CD4-positive, alpha-beta memory T cell (primary cell): ENCODE data around the gene RNF41. TPM values are rescaled to one million over a fixed set of nuclear protein-coding genes. Genes with fewer than 3 reads are reported as not detected.

Experiments
- CTCF ChIA-PET: fragments of 350-600 bp; sonication (Branson Sonifier 250); formaldehyde crosslinking; loops from one replicate; lab custom pipeline; 2021; ENCODE audit warnings: inconsistent platforms; ENCODE audit not compliant: partially characterized antibody; lab: Charles Lee
- POLR2A ChIA-PET: fragments of 350-600 bp; sonication (Branson Sonifier 250); formaldehyde crosslinking; loops from one replicate; lab custom pipeline; 2021; ENCODE audit not compliant: partially characterized antibody; lab: Charles Lee
- DNase-seq, 5 donors: peaks; one replicate each; pipeline versions ENCODE4 v3.0.0 to v3.0.0-alpha.2; 2020 to 2022; ENCODE audit warnings: mixed read lengths in 1 of 5
- H3K27ac ChIP-seq: one replicate; pipeline ENCODE4 v1.7.0; 2013; ENCODE audit warnings: low read depth, low read length
- H3K27me3 ChIP-seq: 2 replicates; pipeline ENCODE4 v1.7.0; 2013; ENCODE audit warnings: mild to moderate bottlenecking, low read length, moderate library complexity; ENCODE audit not compliant: insufficient read depth
- H3K36me3 ChIP-seq: 2 replicates; pipeline ENCODE4 v1.7.0; 2013; ENCODE audit warnings: mild to moderate bottlenecking, low read length, moderate library complexity; ENCODE audit not compliant: insufficient read depth
- H3K4me1 ChIP-seq: 2 replicates; pipeline ENCODE4 v1.7.0; 2013; ENCODE audit warnings: mild to moderate bottlenecking, low read length, moderate library complexity; ENCODE audit not compliant: insufficient read depth
- H3K4me3 ChIP-seq, 2 donors: one replicate each; pipeline ENCODE4 v1.7.0; 2013; ENCODE audit warnings: low read length in 2 of 2, mild to moderate bottlenecking in 1 of 2
- H3K9me3 ChIP-seq, 2 donors: one replicate each; pipeline ENCODE4 v1.7.0; 2013; ENCODE audit warnings: low read length in 2 of 2, control low read depth in 1 of 2; ENCODE audit not compliant: control insufficient read depth in 1 of 2
- H3K27ac Mint-ChIP-seq, 7 donors: one replicate each; pipeline ENCODE4 v1.8.0; 2020 to 2021; ENCODE audit warnings: mixed read lengths in 7 of 7, mild to moderate bottlenecking in 6 of 7, inconsistent platforms in 3 of 7, moderate library complexity in 3 of 7
- H3K27me3 Mint-ChIP-seq, 2 donors: one replicate each; pipeline ENCODE4 v1.8.0; 2020 to 2021; ENCODE audit warnings: mixed read lengths in 2 of 2
- H3K36me3 Mint-ChIP-seq, 2 donors: one replicate each; pipeline ENCODE4 v1.8.0; 2020 to 2021; ENCODE audit warnings: mixed read lengths in 2 of 2, inconsistent platforms in 1 of 2, mild to moderate bottlenecking in 1 of 2
- H3K4me1 Mint-ChIP-seq, 4 donors: one replicate each; pipeline ENCODE4 v1.8.0; 2020 to 2021; ENCODE audit warnings: mixed read lengths in 4 of 4, mild to moderate bottlenecking in 1 of 4
- H3K4me3 Mint-ChIP-seq, 8 donors: one replicate each; pipeline ENCODE4 v1.8.0; 2020 to 2021; ENCODE audit warnings: mixed read lengths in 8 of 8, mild to moderate bottlenecking in 7 of 8, moderate library complexity in 6 of 8, inconsistent platforms in 3 of 8
- H3K9me3 Mint-ChIP-seq, 8 donors: one replicate each; pipeline ENCODE4 v1.8.0; 2020 to 2021; ENCODE audit warnings: mixed read lengths in 8 of 8, mild to moderate bottlenecking in 5 of 8, inconsistent platforms in 3 of 8, moderate library complexity in 1 of 8
- intact Hi-C: fragments of 100-400 bp; cut with micrococcal nuclease; formaldehyde crosslinking; loops from one replicate; pipeline ENCODE4 v1.15.1; 2023
- polyA plus RNA-seq, 2 donors: library from polyadenylated mRNA; unstranded; fragments of 300-500 nt; fragmentation: Illumina TruSeq; gene quantifications; one replicate each; pipeline ENCODE4 v1.2.3, GENCODE V29; 2021
- total RNA-seq, 2 experiments: library from RNA; stranded (reverse); gene quantifications; one replicate each; pipeline ENCODE4 v1.2.3, GENCODE V29; 2021

The RNF41 gene
- total and polyA plus RNA-seq, 4 experiments from 2014 or later: 33.2 to 46.7 (median 41.5) TPM

GRCh38 chr12:56154818-56155217 lies 66.9 kb downstream of the RNF41 start:
- Mint-ChIP-seq H3K4me1 (peaks cover 25 to 71% (median 41%) of the 10 kb centered on the region in 4 donors), H3K27ac (peak overlapping the region in 3 of 7 donors; percentile 44 to 79 (median 66)), H3K27me3 (no peaks in the 10 kb centered on the region), H3K4me3 (peak overlapping the region in 1 of 8 donors; percentile 32), H3K9me3 (no peaks in the 10 kb centered on the region), H3K36me3 (peaks cover 1 to 19% of the 10 kb centered on the region in 2 donors)
- peaks cover 45% of the 10 kb centered on the region for H3K4me1 ChIP-seq
- H3K27me3 ChIP-seq: no peaks in the 10 kb centered on the region
- POLR2A ChIA-PET: interaction anchor here (1.0 to 10.8 kb wide), 5 partner anchors 14 to 67 kb away, joined by 3 to 236 read pairs (median 15); partner anchors contain the start of genes ESYT1, RNF41, SMARCC2 and ZC3H10
- no peak overlapping the region for H3K27ac ChIP-seq
- intact Hi-C loops: no loop called here
- no peak overlapping the region for H3K4me3 ChIP-seq
- DNase-seq: no peak
- no peaks in the 10 kb centered on the region for H3K9me3 ChIP-seq
- CTCF ChIA-PET: interaction anchor here (3.9 kb wide), 1 partner anchor 36 kb away, joined by 24 read pairs; the partner anchor contains the start of gene ZC3H10
- peaks cover 2% of the 10 kb centered on the region for H3K36me3 ChIP-seq

- intact Hi-C loops: no loop called here
- CTCF ChIA-PET: interaction anchor here (3.9 kb wide), 1 partner anchor 35 kb away, joined by 24 read pairs; the partner anchor contains the start of gene ZC3H10
- H3K4me1 Mint-ChIP-seq: peaks cover 21 to 66% (median 37%) of the 10 kb centered on the region in 4 donors
Measured at GRCh38 chr12:56154246-56154771, 67.4 kb downstream of the RNF41 start.

GRCh38 chr12:56153678-56154065 lies 68.0 kb downstream of the RNF41 start:
- intact Hi-C loops: no loop called here
- POLR2A ChIA-PET: interaction anchor here (10.7 to 10.8 kb wide), 2 partner anchors 26 to 35 kb away, joined by 126 to 236 read pairs; partner anchors contain the start of genes ESYT1 and SMARCC2
- H3K4me1 ChIP-seq: peaks cover 36% of the 10 kb centered on the region
- H3K27me3 ChIP-seq: no peaks in the 10 kb centered on the region
- H3K4me3 ChIP-seq: no peak overlapping the region
- H3K27ac ChIP-seq: no peak overlapping the region
- H3K27me3 Mint-ChIP-seq: no peaks in the 10 kb centered on the region
- H3K4me1 Mint-ChIP-seq: peaks cover 17 to 59% (median 31%) of the 10 kb centered on the region in 4 donors
- peak overlapping the region in 2 of 8 donors; percentile 13 to 40 for H3K4me3 Mint-ChIP-seq
- H3K9me3 ChIP-seq: no peaks in the 10 kb centered on the region
- DNase-seq: no peak
- CTCF ChIA-PET: interaction anchor here (3.9 kb wide), 1 partner anchor 34 kb away, joined by 24 read pairs; the partner anchor contains the start of gene ZC3H10
- H3K9me3 Mint-ChIP-seq: no peaks in the 10 kb centered on the region
- peaks cover 0 to 8% of the 10 kb centered on the region in 2 donors for H3K36me3 Mint-ChIP-seq
- H3K27ac Mint-ChIP-seq: peak overlapping the region in 1 of 7 donors; percentile 95
- H3K36me3 ChIP-seq: no peaks in the 10 kb centered on the region

More at GRCh38 chr12:56154246-56154771, 67.4 kb downstream of the RNF41 start:
- POLR2A ChIA-PET: interaction anchor here (1.0 to 10.8 kb wide), 5 partner anchors 15 to 68 kb away, joined by 3 to 236 read pairs (median 15); partner anchors contain the start of genes ESYT1, RNF41, SMARCC2 and ZC3H10
- no peaks in the 10 kb centered on the region for H3K27me3 Mint-ChIP-seq
- H3K9me3 Mint-ChIP-seq: no peaks in the 10 kb centered on the region
- Histone ChIP-seq H3K27ac (no peak overlapping the region), H3K4me3 (no peak overlapping the region), H3K36me3 (no peaks in the 10 kb centered on the region), H3K27me3 (no peaks in the 10 kb centered on the region), H3K9me3 (no peaks in the 10 kb centered on the region), H3K4me1 (peaks cover 39% of the 10 kb centered on the region)
- H3K27ac Mint-ChIP-seq: no peak overlapping the region
- no peak overlapping the region for H3K4me3 Mint-ChIP-seq
- peaks cover 0 to 15% of the 10 kb centered on the region in 2 donors for H3K36me3 Mint-ChIP-seq
- DNase-seq: no peak

- no peak for DNase-seq
- CTCF ChIA-PET: no interaction called here
- Histone ChIP-seq H3K36me3 (no peaks in the 10 kb centered on the region), H3K9me3 (no peaks in the 10 kb centered on the region), H3K4me3 (peak overlapping the region in 1 of 2 donors; percentile 66), H3K27me3 (no peaks in the 10 kb centered on the region), H3K27ac (peak overlapping the region; percentile 84), H3K4me1 (peaks cover 36% of the 10 kb centered on the region)
- POLR2A ChIA-PET: interaction anchor here (1.9 to 10.8 kb wide), 3 partner anchors 25 to 36 kb away, joined by 19 to 236 read pairs (median 126); partner anchors contain the start of genes ESYT1, RPL41, SMARCC2 and ZC3H10
- H3K36me3 Mint-ChIP-seq: peaks cover 0 to 4% of the 10 kb centered on the region in 2 donors
- no peaks in the 10 kb centered on the region for H3K27me3 Mint-ChIP-seq
- peak overlapping the region; percentile 91 to 96 (median 94) for H3K4me3 Mint-ChIP-seq
- peaks cover 17 to 54% (median 31%) of the 10 kb centered on the region in 4 donors for H3K4me1 Mint-ChIP-seq
- H3K9me3 Mint-ChIP-seq: no peaks in the 10 kb centered on the region
- peak overlapping the region; percentile 93 to 99 (median 97) for H3K27ac Mint-ChIP-seq
- intact Hi-C loops: loop anchor here (1.0 kb wide), 4 partner anchors 24 to 324 kb away; partner anchors contain the start of genes DNAJC14, PA2G4 and ZC3H10
Measured at GRCh38 chr12:56152756-56153677, 68.7 kb downstream of the RNF41 start.

Other genes with a start within 250 kb of the RNF41 start
- gene RAB5B, start 247.8 kb downstream of the RNF41 start, total RNA-seq: 100 to 1,000 TPM; 106 to 112 TPM
- 10 to 100 TPM; 67.5 to 80.8 TPM for gene RAB5B, start 247.8 kb downstream of the RNF41 start, polyA plus RNA-seq
- 1 to 10 TPM; 5.4 to 5.9 TPM for gene SUOX, start 224.6 kb downstream of the RNF41 start, total RNA-seq
- not detected for gene SUOX, start 224.6 kb downstream of the RNF41 start, polyA plus RNA-seq
- 1 to 10 TPM; 7.2 to 7.9 TPM for gene IKZF4, start 200.9 kb downstream of the RNF41 start, total RNA-seq
- gene IKZF4, start 200.9 kb downstream of the RNF41 start, polyA plus RNA-seq: 1 to 10 TPM in 1 of 2 donors, under 1 TPM in 1; 0.37 to 2.2 TPM
- gene RPS26, start 180.0 kb downstream of the RNF41 start, total RNA-seq: 10 to 100 TPM; 55.6 to 55.8 TPM
- gene RPS26, start 180.0 kb downstream of the RNF41 start, polyA plus RNA-seq: 1,000 to 10,000 TPM in 1 of 2 donors, 100 to 1,000 TPM in 1; 386 to 1,449 TPM
- gene ERBB3, start 141.8 kb downstream of the RNF41 start, total RNA-seq: 1 to 10 TPM; 5.9 to 6.9 TPM
- under 1 TPM; 0.61 to 0.70 TPM for gene ERBB3, start 141.8 kb downstream of the RNF41 start, polyA plus RNA-seq
- 100 to 1,000 TPM; 106 to 108 TPM for gene PA2G4, start 117.4 kb downstream of the RNF41 start, total RNA-seq
- gene PA2G4, start 117.4 kb downstream of the RNF41 start, polyA plus RNA-seq: 100 to 1,000 TPM; 204 to 223 TPM
- 1,000 to 10,000 TPM; 5,438 to 5,728 TPM for gene RPL41, start 105.3 kb downstream of the RNF41 start, total RNA-seq
- gene RPL41, start 105.3 kb downstream of the RNF41 start, polyA plus RNA-seq: 1,000 to 10,000 TPM; 6,058 to 8,691 TPM
- 10 to 100 TPM; 16.3 to 19.6 TPM for gene ZC3H10, start 103.7 kb downstream of the RNF41 start, total RNA-seq
- gene ZC3H10, start 103.7 kb downstream of the RNF41 start, polyA plus RNA-seq: 1 to 10 TPM in 1 of 2 donors, under 1 TPM in 1; 0.27 to 3.9 TPM
- 100 to 1,000 TPM; 249 to 258 TPM for gene ESYT1, start 93.7 kb downstream of the RNF41 start, total RNA-seq
- 100 to 1,000 TPM; 395 to 690 TPM for gene ESYT1, start 93.7 kb downstream of the RNF41 start, polyA plus RNA-seq
- 1 to 10 TPM; 2.6 to 3.4 TPM for gene MYL6B, start 69.3 kb downstream of the RNF41 start, total RNA-seq
- gene MYL6B, start 69.3 kb downstream of the RNF41 start, polyA plus RNA-seq: 1 to 10 TPM; 1.8 to 4.8 TPM
- gene MYL6, start 63.6 kb downstream of the RNF41 start, total RNA-seq: 100 to 1,000 TPM; 567 to 589 TPM
- gene MYL6, start 63.6 kb downstream of the RNF41 start, polyA plus RNA-seq: 1,000 to 10,000 TPM; 2,141 to 3,317 TPM
- 100 to 1,000 TPM; 192 to 199 TPM for gene SMARCC2, start 32.4 kb downstream of the RNF41 start, total RNA-seq
- gene SMARCC2, start 32.4 kb downstream of the RNF41 start, polyA plus RNA-seq: 10 to 100 TPM; 27.0 to 90.9 TPM
- gene NABP2, start 2.4 kb upstream of the RNF41 start, total RNA-seq: 10 to 100 TPM; 16.9 to 19.1 TPM
- gene NABP2, start 2.4 kb upstream of the RNF41 start, polyA plus RNA-seq: 1 to 10 TPM; 4.1 to 4.7 TPM
- 1 to 10 TPM in 1 of 2 experiments, under 1 TPM in 1; 0.64 to 2.1 TPM for gene SLC39A5, start 8.1 kb upstream of the RNF41 start, total RNA-seq
- not detected for gene SLC39A5, start 8.1 kb upstream of the RNF41 start, polyA plus RNA-seq
- gene ANKRD52, start 36.5 kb upstream of the RNF41 start, total RNA-seq: 10 to 100 TPM; 44.1 to 44.5 TPM
- gene ANKRD52, start 36.5 kb upstream of the RNF41 start, polyA plus RNA-seq: 10 to 100 TPM in 1 of 2 donors, 1 to 10 TPM in 1; 3.4 to 25.1 TPM
- gene COQ10A, start 45.0 kb upstream of the RNF41 start, total RNA-seq: 10 to 100 TPM; 35.3 to 38.6 TPM
- gene COQ10A, start 45.0 kb upstream of the RNF41 start, polyA plus RNA-seq: 10 to 100 TPM in 1 of 2 donors, 1 to 10 TPM in 1; 8.7 to 11.7 TPM
- 100 to 1,000 TPM; 134 to 136 TPM for gene CS, start 78.4 kb upstream of the RNF41 start, total RNA-seq
- gene CS, start 78.4 kb upstream of the RNF41 start, polyA plus RNA-seq: 10 to 100 TPM; 73.1 to 98.7 TPM
- 10 to 100 TPM; 93.5 to 95.8 TPM for gene CNPY2, start 94.1 kb upstream of the RNF41 start, total RNA-seq
- gene CNPY2, start 94.1 kb upstream of the RNF41 start, polyA plus RNA-seq: 100 to 1,000 TPM; 174 to 184 TPM
- gene PAN2, start 112.1 kb upstream of the RNF41 start, total RNA-seq: 100 to 1,000 TPM; 193 to 203 TPM
- gene PAN2, start 112.1 kb upstream of the RNF41 start, polyA plus RNA-seq: 10 to 100 TPM in 1 of 2 donors, 1 to 10 TPM in 1; 5.6 to 10.2 TPM
- gene IL23A, start 117.0 kb upstream of the RNF41 start, total RNA-seq: 10 to 100 TPM; 34.1 to 34.4 TPM
- gene IL23A, start 117.0 kb upstream of the RNF41 start, polyA plus RNA-seq: 10 to 100 TPM; 30.3 to 40.1 TPM
- 100 to 1,000 TPM; 192 to 193 TPM for gene STAT2, start 138.2 kb upstream of the RNF41 start, total RNA-seq
- 10 to 100 TPM; 74.4 to 80.6 TPM for gene STAT2, start 138.2 kb upstream of the RNF41 start, polyA plus RNA-seq
- gene APOF, start 140.9 kb upstream of the RNF41 start, total RNA-seq: not detected
- not detected for gene APOF, start 140.9 kb upstream of the RNF41 start, polyA plus RNA-seq
- gene TIMELESS, start 227.5 kb upstream of the RNF41 start, total RNA-seq: 1 to 10 TPM; 7.3 to 7.5 TPM
- gene TIMELESS, start 227.5 kb upstream of the RNF41 start, polyA plus RNA-seq: 1 to 10 TPM; 3.2 to 5.1 TPM
- not detected for gene MIP, start 232.7 kb upstream of the RNF41 start, total RNA-seq
- gene MIP, start 232.7 kb upstream of the RNF41 start, polyA plus RNA-seq: under 1 TPM; 0.09 to 0.32 TPM
- gene SPRYD4, start 246.7 kb upstream of the RNF41 start, total RNA-seq: 1 to 10 TPM; 6.5 to 6.9 TPM
- gene SPRYD4, start 246.7 kb upstream of the RNF41 start, polyA plus RNA-seq: 1 to 10 TPM; 1.1 to 1.5 TPM